Glutamatergic neuron (in vitro differentiated cells): ENCODE measurements around the gene TMEM92. TPM values are rescaled to one million over a fixed set of nuclear protein-coding genes. Genes with fewer than 3 reads are reported as not detected.
"Not testable (repeated sequence)": the region's sequence is repeated elsewhere in the genome, so short reads cannot be mapped to it uniquely, and the experiment has no call there.

ENCODE experiments used
- DNase-seq: peaks from one replicate; pipeline ENCODE4 v3.0.0; 2022
- H3K27ac Mint-ChIP-seq: one replicate; pipeline ENCODE4 v1.8.0; 2020; ENCODE audit warnings: mild to moderate bottlenecking, mixed read lengths, inconsistent platforms; ENCODE audit not compliant: unreplicated experiment
- H3K27me3 Mint-ChIP-seq: one replicate; pipeline ENCODE4 v1.8.0; 2020; ENCODE audit warnings: mild to moderate bottlenecking, moderate library complexity, mixed read lengths, inconsistent platforms; ENCODE audit not compliant: unreplicated experiment
- H3K36me3 Mint-ChIP-seq: one replicate; pipeline ENCODE4 v1.8.0; 2020; ENCODE audit warnings: mild to moderate bottlenecking, mixed read lengths, inconsistent platforms; ENCODE audit not compliant: unreplicated experiment
- H3K4me1 Mint-ChIP-seq: one replicate; pipeline ENCODE4 v1.8.0; 2020; ENCODE audit warnings: mild to moderate bottlenecking, low read depth, mixed read lengths, inconsistent platforms; ENCODE audit not compliant: unreplicated experiment
- H3K4me3 Mint-ChIP-seq: one replicate; pipeline ENCODE4 v1.8.0; 2020; ENCODE audit warnings: mild to moderate bottlenecking, mixed read lengths, inconsistent platforms; ENCODE audit not compliant: unreplicated experiment
- H3K9me3 Mint-ChIP-seq: one replicate; pipeline ENCODE4 v1.8.0; 2020; ENCODE audit warnings: mild to moderate bottlenecking, moderate library complexity, mixed read lengths, inconsistent platforms; ENCODE audit not compliant: unreplicated experiment
- CTCF ChIP-seq: fragments of 200-600 bp; sonication (generic); IDR thresholded peaks from one replicate; pipeline ENCODE4 v1.5.0; 2021; ENCODE audit not compliant: partially characterized antibody, unreplicated experiment
- total RNA-seq: library from RNA; stranded (reverse); fragmentation: NEBNext Ultra II Directional; extraction: Animal tissue kit (Norgen Biotek cat#: 25700); gene quantifications from one replicate; pipeline ENCODE4 v1.2.1, GENCODE V29; 2021; ENCODE audit not compliant: unreplicated experiment

The TMEM92 gene
- total RNA-seq, 1 donor from 2014 or later: not detected

- H3K4me1 Mint-ChIP-seq: peaks cover 6% of the 10 kb centered on the region
- H3K9me3 Mint-ChIP-seq: peaks cover 2% of the 10 kb centered on the region
- no peak overlapping the region for H3K27ac Mint-ChIP-seq
- H3K27me3 Mint-ChIP-seq: no peaks in the 10 kb centered on the region
- no peak for DNase-seq
- H3K4me3 Mint-ChIP-seq: no peak overlapping the region
- H3K36me3 Mint-ChIP-seq: no peaks in the 10 kb centered on the region
- TF ChIP-seq CTCF: no peak
Measured at GRCh38 chr17:50299776-50300175, 25.5 kb downstream of the TMEM92 start.

GRCh38 chr17:50300824-50301223 is 26.6 kb downstream of the TMEM92 start:
- not testable (repeated sequence) for H3K4me3 Mint-ChIP-seq, H3K27me3 Mint-ChIP-seq, H3K27ac Mint-ChIP-seq, H3K36me3 Mint-ChIP-seq, H3K9me3 Mint-ChIP-seq, H3K4me1 Mint-ChIP-seq, DNase-seq

- DNase-seq: no peak
- no peak for TF ChIP-seq CTCF
- Mint-ChIP-seq H3K4me3 (no peak overlapping the region), H3K27me3 (peaks cover 3% of the 10 kb centered on the region), H3K36me3 (no peaks in the 10 kb centered on the region), H3K4me1 (peaks cover 7% of the 10 kb centered on the region), H3K27ac (no peak overlapping the region), H3K9me3 (peaks cover 2% of the 10 kb centered on the region)
Measured at GRCh38 chr17:50301891-50302584, 27.8 kb downstream of the TMEM92 start.

GRCh38 chr17:50303051-50303450 is 28.8 kb downstream of the TMEM92 start:
- DNase-seq: no peak
- peaks cover 3% of the 10 kb centered on the region for H3K27me3 Mint-ChIP-seq
- H3K9me3 Mint-ChIP-seq: peaks cover 2% of the 10 kb centered on the region
- no peak overlapping the region for H3K27ac Mint-ChIP-seq
- H3K36me3 Mint-ChIP-seq: no peaks in the 10 kb centered on the region
- no peak overlapping the region for H3K4me3 Mint-ChIP-seq
- TF ChIP-seq CTCF: no peak
- H3K4me1 Mint-ChIP-seq: peaks cover 7% of the 10 kb centered on the region

GRCh38 chr17:50303596-50303995 is 29.3 kb downstream of the TMEM92 start:
- Mint-ChIP-seq H3K27ac (no peak overlapping the region), H3K4me3 (no peak overlapping the region)

More at GRCh38 chr17:50303596-50303995, 29.3 kb downstream of the TMEM92 start:
- Mint-ChIP-seq H3K27me3 (peaks cover 3% of the 10 kb centered on the region), H3K4me1 (peaks cover 7% of the 10 kb centered on the region), H3K9me3 (peaks cover 2% of the 10 kb centered on the region), H3K36me3 (no peaks in the 10 kb centered on the region)
- no peak for DNase-seq
- no peak for TF ChIP-seq CTCF
